HG03025 (cell line): ENCODE results near the gene RPH3AL.

Experiments used
- ATAC-seq: cut with Tn5 transposase; IDR thresholded peaks from one replicate; pipeline ENCODE4 v1.9.1; 2021; ENCODE audit warnings: mild to moderate bottlenecking, moderate library complexity; ENCODE audit not compliant: unreplicated experiment, low FRiP score

The RPH3AL gene

GRCh38 chr17:269616-270514 lies 82.7 kb downstream of the RPH3AL start:
- ATAC-seq = no peak

- ATAC-seq = no peak
Measured at GRCh38 chr17:266701-267667, 85.6 kb downstream of the RPH3AL start.

DNA sequence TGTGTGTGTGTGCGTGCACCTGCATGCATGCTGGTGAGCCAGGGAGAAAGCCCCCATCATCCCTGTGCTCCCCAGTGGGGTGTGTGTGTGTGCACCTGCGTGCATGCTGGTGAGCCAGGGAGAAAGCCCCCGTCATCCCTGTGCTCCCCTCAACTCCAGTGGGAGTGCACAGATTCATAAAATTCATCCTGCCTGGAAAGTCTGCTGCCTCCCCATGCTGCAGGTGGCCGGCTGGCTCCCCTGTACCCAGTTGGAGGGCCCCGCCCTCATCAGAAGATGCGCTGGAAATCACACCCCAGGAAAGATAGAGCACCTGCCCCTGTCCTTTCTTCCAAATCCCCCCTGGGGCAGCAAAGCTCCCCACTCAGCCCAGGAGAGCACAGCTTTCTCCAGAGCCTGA lies 86.4 kb downstream of the RPH3AL start:
- ATAC-seq = no peak

DNA sequence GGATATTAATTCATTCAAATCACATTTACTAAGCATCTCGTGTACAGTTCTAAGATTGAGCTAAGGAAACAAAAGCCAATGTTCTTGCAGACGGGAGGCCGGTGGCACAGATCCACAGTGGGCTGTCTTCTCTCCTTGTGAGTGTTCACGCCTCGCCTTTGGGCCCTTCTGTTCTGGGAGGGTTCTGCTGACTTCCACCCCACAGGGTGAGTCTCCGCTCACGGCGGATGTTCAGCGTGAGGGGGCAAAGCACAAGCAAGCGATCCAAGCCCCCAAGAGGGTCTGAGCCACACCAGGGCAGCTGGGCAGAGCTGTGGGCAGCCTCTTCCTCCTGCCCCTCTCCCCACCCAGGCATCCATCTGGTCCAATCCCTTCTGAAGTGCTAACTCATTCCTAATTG lies 86.9 kb downstream of the RPH3AL start:
- no peak for ATAC-seq

DNA sequence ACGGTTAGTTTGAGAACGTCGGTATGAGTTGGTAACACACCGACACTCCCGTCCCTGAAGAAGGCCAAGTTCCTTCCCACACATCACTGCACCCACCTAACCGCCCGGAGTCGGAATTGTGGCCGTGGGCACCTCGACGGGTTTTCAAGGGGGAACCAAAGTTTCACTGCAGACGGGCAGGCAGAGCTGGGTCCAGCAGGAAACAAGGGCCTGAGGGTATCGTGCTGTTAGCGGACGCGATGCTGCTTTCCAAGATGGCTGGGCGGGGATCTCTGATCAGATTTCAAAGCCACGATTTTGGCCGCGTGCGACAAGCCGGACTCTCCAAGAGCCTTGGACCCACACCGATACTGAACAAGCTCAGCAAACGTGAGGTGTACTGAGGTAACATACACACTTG lies 88.8 kb downstream of the RPH3AL start:
- ATAC-seq = no peak

DNA sequence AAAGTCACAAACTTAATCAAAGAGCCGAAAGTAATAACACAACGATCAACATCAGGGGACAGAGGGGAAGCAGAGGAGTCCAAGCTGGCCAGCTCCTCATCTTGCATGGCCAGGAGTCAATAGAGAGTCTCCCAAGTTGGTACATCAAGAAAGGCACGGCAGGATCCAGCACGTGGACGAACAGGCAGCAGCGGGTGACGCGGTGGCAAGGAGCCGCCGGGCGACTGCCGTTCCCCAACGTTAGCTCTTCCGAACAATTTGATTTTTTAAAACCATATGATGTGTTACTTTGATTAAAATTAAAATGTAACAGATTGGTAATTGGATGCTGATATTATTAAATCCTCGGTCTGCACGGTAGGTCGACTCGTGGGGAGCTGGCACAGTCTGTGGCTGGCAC lies 89.3 kb downstream of the RPH3AL start:
- ATAC-seq = no peak

DNA sequence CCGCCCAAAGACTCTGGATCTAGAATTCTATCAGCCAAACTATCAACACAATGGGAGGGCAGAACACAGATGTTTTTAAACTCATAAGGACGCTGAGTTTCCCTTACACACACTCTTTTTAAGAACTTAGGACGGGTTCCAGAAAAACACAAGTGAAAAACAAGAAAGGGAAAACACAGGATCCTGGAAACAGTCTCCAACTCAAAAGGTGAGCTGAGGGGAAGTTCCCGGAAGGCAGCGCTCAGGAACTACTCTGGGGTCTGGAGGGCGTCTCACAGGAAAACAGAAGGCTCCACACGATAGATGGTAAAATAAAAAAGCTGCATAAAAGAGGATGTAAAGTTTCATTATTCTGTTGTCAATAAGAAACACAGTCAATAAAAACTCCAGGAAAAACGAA lies 91.0 kb downstream of the RPH3AL start:
- no peak for ATAC-seq

- no peak for ATAC-seq
Measured at GRCh38 chr17:260944-261343, 91.7 kb downstream of the RPH3AL start.

GRCh38 chr17:260031-260791 lies 92.4 kb downstream of the RPH3AL start:
- ATAC-seq = no peak

- no peak for ATAC-seq
Measured at GRCh38 chr17:259341-259976, 93.1 kb downstream of the RPH3AL start.

- ATAC-seq = no peak
Measured at GRCh38 chr17:258906-259305, 93.7 kb downstream of the RPH3AL start.

DNA sequence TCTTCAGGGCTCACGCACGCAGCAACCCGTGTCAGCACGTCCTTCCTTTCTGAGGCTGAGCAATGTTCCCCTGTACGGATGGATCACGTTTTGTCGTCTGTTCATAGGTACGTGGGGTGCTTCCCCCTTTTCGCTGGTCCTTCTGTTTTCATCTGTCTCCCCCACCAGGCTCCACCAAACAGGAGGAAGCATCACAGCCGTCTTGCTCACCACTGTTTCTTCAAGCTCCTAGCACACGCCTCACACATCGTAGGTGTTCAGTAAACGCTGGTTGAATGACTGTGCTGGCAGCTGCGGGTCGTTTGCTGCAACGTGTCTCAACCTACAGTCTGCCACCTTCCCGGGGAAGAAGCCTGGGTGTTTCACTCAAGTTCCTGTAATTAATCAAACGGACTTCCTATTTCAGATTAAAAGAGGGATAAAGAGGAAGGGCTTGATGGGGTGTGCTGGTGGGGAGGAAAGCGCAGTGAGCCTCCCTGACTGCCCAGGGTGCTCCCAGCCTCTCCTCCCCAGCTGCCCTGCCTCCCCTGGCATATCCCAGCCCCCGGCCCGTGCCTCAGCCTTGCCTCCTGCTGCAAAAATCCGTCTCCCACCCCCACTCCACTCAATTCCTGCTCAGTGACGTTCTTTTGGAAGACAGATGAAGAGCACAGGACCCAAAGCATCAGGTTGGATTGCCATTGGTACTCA lies 94.4 kb downstream of the RPH3AL start:
- ATAC-seq = no peak

DNA sequence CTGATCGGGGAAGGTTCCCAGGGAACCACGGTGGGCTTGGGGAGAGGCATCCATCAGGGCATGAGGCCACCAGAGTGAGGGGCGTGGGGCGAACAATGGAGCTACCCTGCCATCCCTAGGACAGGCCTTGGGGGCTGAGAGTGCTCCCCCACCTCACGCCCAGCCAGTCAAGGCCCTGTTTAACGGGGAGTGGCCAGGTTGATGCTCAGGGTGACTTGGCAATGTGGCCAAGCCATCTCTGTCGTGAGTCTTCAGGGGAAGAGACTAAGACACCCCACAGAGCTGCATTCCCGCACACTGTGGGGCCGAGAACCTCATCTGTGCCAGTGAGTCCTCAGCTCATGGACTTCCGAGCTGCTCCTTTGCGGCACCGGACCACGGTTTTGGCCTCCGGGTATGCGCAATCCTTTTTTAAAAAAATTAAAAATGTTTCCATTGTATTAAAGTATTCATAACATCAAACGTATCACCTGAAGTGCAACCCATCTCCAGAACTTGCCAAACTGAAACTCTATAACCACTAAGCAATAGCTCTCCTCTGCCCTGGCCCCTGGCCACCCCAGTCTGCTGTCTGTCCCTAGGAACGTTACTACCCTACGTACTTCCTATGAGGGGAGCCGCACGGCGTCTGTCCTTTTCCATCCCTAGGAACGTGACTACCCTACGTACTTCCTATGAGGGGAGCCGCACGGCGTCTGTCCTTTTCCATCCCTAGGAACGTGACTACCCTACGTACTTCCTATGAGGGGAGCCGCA lies 99.3 kb downstream of the RPH3AL start:
- no peak for ATAC-seq

- ATAC-seq = no peak
Measured at GRCh38 chr17:252456-252855, 100.2 kb downstream of the RPH3AL start.

GRCh38 chr17:251531-251930 lies 101.1 kb downstream of the RPH3AL start:
- no peak for ATAC-seq

DNA sequence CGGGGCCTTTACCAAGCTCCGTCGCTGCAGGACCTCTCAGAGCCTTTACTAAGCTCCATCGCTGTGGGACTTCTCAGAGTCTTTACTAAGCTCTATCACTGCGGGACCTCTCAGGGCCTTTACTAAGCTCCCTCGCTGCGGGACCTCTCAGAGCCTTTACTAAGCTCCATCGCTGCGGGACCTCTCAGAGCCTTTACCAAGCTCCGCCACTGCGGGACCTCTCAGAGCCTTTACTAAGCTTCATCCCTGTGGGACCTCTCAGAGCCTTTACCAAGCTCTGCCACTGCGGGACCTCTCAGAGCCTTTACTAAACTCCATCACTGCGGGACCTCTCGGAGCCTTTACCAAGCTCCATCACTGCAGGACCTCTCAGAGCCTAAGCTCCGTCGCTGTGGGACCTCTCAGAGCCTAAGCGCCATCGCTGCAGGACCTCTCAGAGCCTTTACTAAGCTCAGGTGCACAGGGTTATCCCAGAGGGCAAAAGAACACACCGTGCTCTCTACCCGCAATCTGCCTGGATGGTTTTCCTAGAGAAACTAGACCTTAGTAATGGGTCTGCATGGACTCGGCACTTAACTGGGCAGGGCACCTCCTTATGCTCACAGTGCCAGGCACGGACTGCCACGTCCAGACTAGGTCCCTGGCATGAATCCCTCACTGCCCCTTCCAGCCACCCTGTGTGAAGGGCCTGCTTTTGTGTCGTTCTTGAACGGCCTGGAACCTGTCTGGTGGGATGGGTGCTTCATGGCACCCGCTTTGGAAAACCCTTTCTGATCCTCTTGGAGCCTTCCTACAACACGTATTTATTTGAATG lies 101.9 kb downstream of the RPH3AL start:
- no peak for ATAC-seq

DNA sequence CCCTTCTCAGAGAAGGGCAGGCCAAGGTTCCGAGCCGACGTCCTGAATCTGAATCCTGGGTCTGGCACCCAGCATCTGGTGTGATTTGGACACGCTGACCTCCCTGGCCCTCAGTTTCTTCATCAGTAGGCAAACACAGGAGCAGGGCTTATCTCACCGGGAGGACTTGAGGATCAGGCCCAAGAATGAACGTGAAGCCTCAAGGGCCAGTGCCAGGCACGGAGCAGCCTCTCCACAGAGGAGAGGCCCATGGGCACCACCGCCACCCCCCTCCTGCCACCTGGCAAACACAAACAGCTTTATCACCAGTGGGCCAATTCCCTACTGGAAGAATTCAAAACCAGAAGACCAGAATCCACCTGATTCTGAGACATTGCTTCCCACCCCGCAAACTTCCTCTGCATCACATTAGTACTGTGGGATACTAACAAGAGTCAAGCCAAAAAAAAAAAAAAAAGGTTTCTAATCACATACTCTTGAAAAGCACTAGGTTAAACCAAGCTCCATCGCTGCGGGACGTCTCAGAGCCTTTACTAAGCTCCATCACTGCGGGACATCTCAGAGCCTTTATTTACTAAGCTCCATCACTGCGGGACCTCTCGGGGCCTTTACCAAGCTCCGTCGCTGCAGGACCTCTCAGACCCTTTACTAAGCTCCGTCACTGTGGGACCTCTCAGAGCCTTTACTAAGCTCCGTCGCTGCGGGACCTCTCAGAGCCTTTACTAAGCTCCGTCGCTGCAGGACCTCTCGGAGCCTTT lies 103.2 kb downstream of the RPH3AL start:
- no peak for ATAC-seq
